Stimulated activated CD8-positive, alpha-beta memory T cell treated with anti-CD3 and anti-CD28 coated beads, Interleukin-2, amount 100 ng/mL, for 1 hour (primary cell): ENCODE results near the gene SYNJ2.
A peak's percentile ranks its signal among the peaks of the same experiment; 100 is the strongest.
"Not testable (repeated sequence)": the region's sequence is repeated elsewhere in the genome, so short reads cannot be mapped to it uniquely, and the experiment has no call there.

Source experiments
- DNase-seq, 2 donors: peaks; one replicate each; pipeline ENCODE4 v3.0.0-alpha.2; 2020; ENCODE audit warnings: low read depth in 2 of 2

Gene SYNJ2, protein sequence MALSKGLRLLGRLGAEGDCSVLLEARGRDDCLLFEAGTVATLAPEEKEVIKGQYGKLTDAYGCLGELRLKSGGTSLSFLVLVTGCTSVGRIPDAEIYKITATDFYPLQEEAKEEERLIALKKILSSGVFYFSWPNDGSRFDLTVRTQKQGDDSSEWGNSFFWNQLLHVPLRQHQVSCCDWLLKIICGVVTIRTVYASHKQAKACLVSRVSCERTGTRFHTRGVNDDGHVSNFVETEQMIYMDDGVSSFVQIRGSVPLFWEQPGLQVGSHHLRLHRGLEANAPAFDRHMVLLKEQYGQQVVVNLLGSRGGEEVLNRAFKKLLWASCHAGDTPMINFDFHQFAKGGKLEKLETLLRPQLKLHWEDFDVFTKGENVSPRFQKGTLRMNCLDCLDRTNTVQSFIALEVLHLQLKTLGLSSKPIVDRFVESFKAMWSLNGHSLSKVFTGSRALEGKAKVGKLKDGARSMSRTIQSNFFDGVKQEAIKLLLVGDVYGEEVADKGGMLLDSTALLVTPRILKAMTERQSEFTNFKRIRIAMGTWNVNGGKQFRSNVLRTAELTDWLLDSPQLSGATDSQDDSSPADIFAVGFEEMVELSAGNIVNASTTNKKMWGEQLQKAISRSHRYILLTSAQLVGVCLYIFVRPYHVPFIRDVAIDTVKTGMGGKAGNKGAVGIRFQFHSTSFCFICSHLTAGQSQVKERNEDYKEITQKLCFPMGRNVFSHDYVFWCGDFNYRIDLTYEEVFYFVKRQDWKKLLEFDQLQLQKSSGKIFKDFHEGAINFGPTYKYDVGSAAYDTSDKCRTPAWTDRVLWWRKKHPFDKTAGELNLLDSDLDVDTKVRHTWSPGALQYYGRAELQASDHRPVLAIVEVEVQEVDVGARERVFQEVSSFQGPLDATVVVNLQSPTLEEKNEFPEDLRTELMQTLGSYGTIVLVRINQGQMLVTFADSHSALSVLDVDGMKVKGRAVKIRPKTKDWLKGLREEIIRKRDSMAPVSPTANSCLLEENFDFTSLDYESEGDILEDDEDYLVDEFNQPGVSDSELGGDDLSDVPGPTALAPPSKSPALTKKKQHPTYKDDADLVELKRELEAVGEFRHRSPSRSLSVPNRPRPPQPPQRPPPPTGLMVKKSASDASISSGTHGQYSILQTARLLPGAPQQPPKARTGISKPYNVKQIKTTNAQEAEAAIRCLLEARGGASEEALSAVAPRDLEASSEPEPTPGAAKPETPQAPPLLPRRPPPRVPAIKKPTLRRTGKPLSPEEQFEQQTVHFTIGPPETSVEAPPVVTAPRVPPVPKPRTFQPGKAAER (N-terminal part only)

DNA sequence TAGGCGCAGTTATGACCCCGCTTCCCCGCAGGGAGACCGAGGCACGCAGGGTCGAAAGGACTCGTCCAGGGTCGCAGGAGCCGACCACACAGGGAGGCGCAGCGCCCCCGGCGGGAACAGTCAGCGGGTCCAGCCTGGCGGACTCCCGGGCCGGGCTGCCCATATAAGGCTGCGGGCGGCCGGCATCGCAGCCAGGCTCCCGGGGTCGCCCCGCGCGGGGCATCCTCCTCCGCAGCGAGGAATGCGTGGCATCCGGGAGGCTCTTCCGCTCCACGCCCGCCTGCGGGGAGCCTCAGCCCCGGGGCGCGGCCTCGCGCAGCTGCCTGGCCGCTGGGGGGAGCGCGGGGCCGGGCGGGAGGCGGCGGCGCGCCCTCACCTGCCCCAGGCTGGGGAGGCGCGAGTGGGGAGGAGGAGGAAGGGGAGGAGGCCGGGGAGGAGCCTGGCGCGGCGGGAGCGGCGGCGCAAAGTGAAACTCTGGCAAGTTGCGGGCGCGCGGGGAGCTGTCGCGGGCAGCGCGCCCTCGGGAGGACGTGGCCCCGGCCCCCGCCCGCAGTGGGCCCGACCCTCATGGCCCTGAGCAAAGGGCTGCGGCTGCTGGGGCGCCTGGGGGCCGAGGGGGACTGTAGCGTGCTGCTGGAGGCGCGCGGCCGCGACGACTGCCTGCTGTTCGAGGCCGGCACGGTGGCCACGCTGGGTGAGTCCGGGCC, at the start of gene SYNJ2:
TSS of gene SYNJ2 (plus strand) at position 469 of the 707 bp plus-strand sequence. CDS start at position 568, 99 bp downstream.
- DNase-seq = peak; percentile 62 to 67

DNA sequence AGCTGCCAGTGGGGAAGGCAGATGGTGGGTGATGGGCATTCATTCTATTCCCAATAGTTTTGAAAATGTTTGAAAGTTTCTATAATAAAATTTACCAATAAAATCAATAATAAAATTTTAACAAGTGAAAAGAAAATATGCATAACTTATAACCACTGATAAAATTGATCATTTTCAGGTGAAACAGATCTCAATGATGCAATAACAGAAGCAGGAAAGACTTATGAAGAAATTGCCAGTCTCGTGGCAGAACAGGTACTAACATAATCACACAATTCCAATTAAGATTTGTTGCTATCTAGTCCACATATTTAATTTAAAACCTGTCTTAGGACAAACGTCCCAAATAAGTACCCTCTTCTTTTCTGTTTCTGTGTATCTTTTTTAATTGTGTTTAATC, 45.9 kb upstream of the SYNJ2 start:
- no peak for DNase-seq

DNA sequence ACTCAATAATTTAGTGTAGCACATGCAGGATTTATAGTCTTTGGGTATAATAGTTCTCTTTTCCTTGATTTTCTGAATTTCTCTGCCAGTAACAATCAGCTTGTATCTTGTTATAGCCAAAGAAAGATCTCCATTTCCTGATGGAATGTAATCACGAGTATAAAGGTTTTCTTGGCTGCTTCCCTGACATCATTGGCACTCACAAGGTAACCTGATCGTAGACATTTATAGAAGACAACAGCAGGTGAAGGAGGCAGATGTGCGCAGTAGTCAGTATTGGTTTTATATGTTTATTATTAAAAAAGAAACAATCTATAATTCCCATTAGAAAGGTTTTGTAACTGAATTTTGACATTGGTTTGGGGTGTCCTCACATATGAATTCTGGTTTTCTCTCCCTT, 44.3 kb upstream of the SYNJ2 start:
- no peak for DNase-seq

DNA sequence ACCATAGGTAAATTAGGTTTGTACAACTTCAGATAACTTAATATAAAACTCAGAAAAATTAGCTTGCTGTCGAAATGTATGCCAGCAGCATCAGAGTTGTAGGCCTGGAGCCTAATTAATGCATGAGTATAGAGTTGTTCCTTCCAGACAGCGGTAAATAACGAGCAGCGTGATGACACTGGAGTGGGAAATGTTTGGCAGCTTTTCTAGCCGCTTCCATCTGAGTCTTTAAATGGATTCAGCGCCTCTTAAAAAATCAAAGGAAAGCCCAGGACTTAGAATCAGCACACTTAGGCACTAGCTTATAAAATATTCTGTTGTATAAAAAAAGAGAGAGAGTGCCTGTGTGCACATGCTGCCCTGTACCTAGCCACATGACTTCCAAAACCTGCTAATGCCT, 43.7 kb upstream of the SYNJ2 start:
- DNase-seq = no peak

DNA sequence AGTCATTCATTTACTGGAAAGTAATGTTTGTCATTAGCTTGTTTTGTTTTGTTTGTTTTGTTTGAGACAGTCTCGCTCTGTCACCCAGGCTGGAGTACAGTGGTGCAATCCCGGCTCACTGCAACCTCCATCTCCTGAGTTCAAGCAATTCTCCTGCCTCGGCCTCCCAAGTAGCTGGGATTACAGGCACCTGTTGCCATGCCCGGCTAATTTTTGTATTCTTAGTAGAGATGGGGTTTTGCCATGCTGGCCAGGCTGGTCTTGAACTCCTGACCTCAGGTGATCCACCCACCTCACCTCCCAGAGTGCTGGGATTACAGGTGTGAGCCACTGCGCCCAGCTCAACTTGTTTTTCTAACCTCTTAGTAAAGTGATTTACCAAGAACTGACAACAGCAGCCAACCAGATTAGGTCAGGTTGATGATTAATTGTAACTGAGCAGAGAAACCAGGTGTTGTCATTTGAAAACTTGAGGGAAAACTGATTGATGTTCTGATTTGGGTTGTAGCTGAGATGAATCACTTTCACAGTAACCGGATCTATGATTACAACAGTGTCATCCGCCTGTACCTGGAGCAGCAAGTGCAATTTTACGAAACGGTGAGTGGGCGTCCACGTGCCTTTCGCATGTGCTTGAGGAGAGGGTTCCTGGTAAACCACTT, 41.2 kb upstream of the SYNJ2 start:
- not testable (repeated sequence) for DNase-seq

DNA sequence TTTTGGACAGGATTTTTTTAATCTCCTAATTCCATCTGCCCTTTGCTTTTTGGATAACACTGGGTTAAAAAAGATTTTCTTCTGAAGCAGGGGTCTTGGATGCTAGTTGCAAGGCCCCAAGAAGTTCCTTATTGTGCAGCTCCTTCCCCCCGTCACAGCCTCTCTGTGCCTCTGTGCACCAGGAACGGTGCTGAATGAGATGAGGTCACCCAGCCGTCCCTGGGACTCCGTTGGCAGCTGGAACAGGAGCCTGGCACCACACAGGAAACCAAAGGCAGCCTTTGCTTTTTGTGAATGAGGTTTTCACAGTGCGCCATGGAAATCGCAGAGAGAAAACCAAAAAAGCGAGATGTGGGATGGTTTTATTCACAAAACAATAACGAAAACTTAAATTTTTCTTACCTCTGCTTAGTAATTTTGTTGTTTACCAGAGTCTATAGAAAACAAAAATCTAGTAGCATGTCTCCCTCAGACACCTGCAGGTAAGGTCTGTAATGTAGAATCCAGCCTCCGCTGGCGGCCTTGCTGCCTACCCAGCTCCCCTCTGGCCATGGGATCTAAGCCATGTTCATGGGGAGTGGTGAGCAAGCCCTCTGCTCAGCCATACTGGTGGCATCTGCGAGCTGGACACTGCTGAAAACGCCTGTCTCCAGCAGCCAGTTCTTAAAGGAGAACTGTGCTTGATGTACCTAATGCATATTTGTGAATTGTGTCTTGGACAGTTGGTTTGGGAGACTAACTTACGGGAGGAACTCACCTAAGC, 40.4 kb upstream of the SYNJ2 start:
- DNase-seq = no peak

DNA sequence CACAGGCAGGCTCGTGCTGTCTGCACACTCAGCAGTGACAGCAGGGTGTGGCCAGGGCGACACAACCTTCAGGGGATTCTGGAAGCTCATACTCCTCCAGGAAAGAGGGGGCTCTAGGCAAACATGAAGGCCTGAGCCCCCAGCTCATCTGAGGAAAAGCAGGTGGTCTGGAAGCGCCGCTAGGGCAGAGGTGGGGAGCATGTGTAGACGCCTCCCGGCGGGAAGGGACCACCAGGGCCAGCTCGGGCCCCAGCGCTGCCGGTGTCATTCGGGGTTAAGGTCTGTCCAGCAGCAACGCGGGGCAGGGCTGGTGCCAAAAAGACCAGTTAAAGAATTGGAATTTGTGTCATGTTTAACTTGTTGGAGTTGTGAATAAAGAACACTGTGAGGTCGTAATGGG, 39.3 kb upstream of the SYNJ2 start:
- no peak for DNase-seq

DNA sequence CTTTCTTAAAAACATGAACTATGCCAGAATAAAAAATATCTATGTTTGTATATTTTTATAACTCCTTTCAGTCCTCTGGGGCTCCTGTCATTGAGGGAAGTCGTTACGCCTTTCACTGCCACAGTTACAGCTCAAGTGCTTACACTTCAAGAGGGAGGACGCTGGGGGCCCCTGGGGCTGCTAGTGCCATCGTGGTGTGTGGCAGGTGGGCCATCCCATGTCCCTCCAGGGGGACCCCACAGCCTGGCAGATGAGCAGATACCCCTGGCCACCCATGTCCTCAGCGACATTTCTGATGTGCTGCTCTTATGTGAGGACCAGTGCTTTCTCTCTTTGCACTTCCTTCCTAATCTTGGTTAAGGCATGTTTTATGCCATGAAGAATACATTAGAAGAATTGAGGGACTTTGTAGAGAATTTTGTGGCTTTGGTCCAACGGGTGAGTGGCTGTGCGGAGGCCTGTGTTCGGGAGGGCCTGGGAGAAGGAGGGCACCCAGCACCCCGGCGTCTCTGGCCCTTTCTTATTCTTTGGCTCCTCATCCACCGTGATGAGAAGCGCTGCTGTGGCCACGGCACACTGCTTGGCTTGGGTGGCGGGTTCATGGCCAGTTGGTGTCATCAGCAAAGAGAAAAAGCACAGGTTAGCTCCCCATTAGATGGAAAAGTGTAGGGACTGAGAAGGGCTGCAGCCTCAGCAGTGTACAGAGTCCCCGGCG, 38.3 kb upstream of the SYNJ2 start:
- DNase-seq = no peak

DNA sequence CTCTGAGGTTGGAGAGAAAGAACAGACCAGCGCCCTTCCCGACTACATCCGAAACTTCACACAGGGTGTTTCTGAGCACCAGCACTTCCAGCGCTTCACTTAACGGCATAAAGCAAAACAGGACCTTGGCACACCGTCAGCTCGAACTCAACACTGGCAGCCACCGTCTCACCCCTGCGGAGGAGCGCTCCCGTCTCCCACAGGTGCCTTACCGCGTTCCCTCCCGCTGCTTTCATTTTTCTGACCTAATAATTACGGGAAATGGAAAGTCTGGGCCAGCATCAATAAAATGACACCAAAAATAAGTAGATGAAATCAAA, 37.7 kb upstream of the SYNJ2 start:
- DNase-seq = no peak

DNA sequence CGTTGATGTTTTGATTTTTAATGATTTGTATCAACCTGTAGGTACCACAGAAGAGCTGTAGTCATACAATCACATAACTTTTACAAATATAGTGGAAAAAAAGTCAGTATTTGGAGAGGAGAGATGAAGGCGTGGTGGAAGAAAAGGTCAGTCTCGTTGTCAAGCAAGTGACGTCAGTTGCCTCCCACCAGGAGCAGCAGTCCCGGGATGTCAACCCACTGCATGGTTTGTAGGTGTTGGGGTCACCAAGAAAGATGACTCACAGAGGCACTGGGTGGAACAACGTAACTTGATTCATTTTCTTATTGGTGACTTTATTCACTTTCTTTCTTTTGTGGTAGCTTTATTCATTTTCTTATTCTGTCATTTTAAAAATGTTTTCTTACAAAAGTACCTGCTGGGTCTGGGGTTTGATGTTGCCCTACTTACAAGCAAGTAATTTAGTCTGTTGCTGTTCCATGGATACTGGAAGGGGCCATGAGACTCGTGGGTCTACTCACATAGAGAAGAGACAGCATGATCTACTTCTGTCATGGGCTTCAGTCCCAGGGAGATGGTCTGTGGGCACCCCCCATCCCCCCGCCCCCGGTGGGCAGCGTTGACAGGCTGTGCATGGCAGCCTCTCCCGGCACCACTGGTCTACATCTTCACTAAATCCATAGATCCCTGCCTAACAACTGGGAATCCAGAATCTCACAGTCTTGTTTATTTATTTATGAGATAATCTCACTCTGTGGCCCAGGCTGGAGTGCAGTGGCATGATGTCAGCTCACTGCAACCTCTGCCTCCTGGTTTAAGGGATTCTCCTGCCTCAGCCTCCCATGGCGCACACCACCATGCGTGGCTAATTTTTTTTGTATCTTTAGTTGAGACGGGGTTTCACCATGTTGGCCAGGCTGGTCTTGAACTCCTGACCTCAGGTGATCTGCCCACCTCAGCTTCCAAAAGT, 36.4 kb upstream of the SYNJ2 start:
- DNase-seq = no peak

DNA sequence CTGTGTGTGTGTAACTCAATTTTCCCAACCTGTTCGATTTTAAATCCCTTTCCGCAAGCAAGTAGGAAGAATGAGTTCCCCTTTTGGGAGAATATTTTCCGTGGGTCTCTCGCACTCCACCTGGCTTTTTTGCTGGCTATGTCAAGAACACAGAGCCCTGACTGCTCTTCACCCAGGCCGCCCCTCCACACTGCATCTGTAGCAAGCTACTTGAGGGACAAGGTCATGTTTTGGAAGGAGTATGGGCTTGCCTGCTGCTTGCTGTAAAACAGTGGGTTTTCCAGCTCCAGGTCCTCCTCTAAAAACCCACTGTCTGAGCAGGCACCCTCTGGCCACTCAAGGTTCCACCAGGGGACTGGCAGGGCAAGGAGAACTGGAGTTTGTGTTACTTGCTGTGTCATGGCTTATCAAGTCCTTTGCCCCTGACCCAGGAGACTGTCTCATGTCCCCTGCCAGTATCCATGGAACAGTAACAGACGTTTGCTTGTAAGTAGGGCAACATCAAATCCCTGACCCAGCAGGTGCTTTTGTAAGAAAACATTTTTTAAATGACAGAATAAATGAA, 35.5 kb upstream of the SYNJ2 start:
- no peak for DNase-seq

DNA sequence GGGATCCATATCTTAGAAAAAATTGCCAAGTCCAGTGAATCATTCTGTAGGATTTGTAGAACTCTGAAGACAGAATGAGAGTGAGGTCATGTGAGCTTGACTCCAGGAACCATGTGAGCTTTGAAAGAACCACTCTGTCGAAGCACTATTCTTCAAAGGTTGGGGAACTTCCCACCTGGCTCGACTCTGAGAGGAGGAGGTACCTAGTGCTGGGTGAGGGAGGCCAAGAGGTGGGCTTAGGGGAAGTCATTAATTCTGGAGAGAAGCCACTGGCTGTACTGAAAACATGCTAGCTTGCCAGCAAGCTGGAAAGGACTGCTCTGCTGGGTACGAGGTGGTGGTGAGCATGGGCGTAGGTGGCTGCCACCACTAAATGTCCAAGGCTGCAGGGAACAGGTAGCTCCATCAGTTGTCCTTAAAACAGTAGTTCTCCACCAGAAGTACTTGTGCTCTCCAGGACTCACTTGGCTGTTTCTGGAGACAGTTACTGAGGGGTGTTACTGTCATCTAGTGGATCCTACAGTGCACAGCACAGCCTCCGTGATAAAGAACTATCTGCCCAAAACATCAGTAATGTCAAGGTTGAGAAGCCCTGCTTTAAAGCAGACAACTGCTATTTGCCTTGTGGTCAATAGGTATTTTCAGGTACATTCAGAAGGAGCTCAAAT, 34.7 kb upstream of the SYNJ2 start:
- DNase-seq = no peak

DNA sequence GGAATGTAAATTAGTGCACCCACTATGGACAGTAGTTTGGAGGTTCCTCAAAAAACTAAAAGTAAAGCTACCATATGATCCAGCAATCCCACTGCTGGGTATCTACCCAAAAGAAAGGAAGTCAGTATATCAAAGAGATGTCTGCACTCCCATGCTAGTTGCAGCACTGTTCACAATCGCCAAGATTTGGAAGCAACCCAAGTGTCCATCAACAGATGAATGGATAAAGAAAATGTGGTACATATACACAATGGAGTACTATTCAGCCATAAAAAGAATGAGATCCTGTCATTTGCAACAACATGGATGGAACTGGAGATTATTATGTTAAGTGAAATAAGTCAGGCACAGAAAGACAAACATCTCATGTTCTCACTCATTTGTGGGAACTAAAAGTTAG, 30.8 kb upstream of the SYNJ2 start:
- DNase-seq = not testable (repeated sequence)

DNA sequence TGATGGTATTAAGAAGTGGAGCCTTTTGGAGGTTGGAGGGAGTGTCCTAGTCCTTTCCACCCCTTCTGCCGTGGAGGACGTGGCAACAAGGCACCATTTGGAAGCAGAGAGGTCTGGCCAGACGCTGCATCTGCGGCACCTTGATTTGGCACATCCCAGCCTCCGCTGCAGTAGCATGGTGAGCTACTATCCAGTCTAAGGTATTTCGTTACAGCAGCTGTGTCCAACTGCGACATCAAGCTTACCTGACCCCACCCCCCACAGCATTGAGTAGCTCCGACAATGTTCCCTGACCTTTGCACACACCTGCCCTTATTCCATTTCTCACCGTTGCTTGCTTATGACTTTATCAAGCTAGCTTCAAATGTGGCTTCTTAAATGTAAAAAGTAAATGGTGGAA, 29.8 kb upstream of the SYNJ2 start:
- no peak for DNase-seq

DNA sequence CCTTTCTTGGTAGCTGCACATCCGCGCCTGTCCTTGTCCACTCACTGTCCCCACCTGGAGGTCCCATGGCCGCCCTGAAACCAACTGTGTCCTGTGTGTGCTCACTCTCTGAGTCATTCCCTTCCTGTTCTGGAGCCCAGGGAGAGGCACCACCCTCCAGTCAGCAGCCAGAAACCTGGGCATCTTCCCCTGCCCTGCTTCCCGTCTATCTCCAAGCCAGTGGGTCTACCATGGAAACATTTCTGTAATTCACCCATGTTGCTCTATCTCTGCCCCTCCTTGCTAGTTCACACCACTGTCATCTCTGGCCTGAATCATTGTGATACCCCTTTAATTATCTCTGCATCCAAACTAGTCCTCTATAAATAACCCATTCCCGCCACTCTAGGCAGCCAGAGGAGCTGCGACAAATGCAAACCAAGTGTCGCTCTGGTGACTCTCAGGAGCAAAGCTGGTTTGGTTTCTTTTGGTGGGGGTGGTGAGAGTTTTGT, 28.8 kb upstream of the SYNJ2 start:
- DNase-seq = no peak

DNA sequence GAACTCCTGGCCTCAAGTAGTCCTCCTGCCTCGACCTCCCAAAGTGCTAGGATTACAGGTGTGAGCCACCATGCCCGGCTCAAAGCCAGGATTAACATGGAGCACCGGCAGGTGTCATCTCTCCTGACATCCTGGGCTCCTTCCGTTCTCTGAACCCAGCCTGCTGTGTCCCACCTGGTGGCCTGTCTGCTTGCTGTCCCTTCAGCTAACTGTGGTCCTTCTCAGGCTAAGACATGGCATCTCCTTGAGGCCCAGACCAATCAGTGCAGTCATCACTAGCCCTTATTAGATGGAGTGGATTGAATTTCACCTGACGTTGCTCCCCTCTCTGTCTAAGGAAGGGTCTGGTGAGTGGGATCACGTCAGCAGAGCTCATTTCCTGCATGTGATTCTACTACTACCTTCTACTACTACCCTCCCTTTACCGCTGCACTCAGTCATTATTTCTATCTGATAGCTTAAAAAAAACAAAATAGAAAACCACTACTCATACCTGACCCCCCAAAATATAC, 28.0 kb upstream of the SYNJ2 start:
- DNase-seq = no peak
